AG09309 (cell line): Measurements from ENCODE around the gene SH3BP2.

ENCODE experiments used
- DNase-seq: peaks from one replicate; pipeline ENCODE4 v3.0.0-alpha.2; 2010; ENCODE audit warnings: low read depth
- H3K4me3 ChIP-seq: 2 replicates; pipeline ENCODE4 v1.5.1; 2011; ENCODE audit warnings: mild to moderate bottlenecking, low read depth, low read length, moderate library complexity; ENCODE audit not compliant: control insufficient read depth
- CTCF ChIP-seq: IDR thresholded peaks from 2 replicates; pipeline ENCODE4 v1.5.1; 2011; ENCODE audit warnings: mild to moderate bottlenecking, low read depth, low read length, inconsistent platforms; ENCODE audit not compliant: insufficient read depth, control insufficient read depth; ENCODE audit errors: missing control alignments

Gene SH3BP2

GRCh38 chr4:2805712-2806389 lies 13.0 kb downstream of the SH3BP2 start:
- H3K4me3 ChIP-seq = no peak overlapping the region
- no peak for DNase-seq
- no peak for TF ChIP-seq CTCF

GRCh38 chr4:2806390-2807355 lies 13.8 kb downstream of the SH3BP2 start:
- no peak for TF ChIP-seq CTCF
- DNase-seq = no peak
- H3K4me3 ChIP-seq = no peak overlapping the region

GRCh38 chr4:2807571-2807970 lies 14.7 kb downstream of the SH3BP2 start:
- no peak for TF ChIP-seq CTCF
- DNase-seq = no peak
- H3K4me3 ChIP-seq = no peak overlapping the region

GRCh38 chr4:2808001-2808400 lies 15.1 kb downstream of the SH3BP2 start:
- no peak for TF ChIP-seq CTCF
- DNase-seq = no peak
- H3K4me3 ChIP-seq = no peak overlapping the region

- DNase-seq = no peak
- TF ChIP-seq CTCF = no peak
- no peak overlapping the region for H3K4me3 ChIP-seq
Measured at GRCh38 chr4:2809610-2810180, 16.8 kb downstream of the SH3BP2 start.

- no peak overlapping the region for H3K4me3 ChIP-seq
- no peak for DNase-seq
- TF ChIP-seq CTCF = no peak
Measured at GRCh38 chr4:2810388-2810787, 17.5 kb downstream of the SH3BP2 start.
